Mesenchymal stem cell (in vitro differentiated cells and primary cell): ENCODE data around the gene BIK.

Experiments used
- DNase-seq: peaks from one replicate; pipeline ENCODE4 v3.0.0-alpha.2; 2013
- H2AFZ ChIP-seq: one replicate; pipeline ENCODE4 v1.6.1; 2013; ENCODE audit warnings: low read depth, mild to moderate bottlenecking, control low read depth, inconsistent platforms, low read length, moderate library complexity
- H2AK5ac ChIP-seq: 2 replicates; pipeline ENCODE4 v1.6.1; 2013; ENCODE audit warnings: low read length, moderate library complexity, mild to moderate bottlenecking, inconsistent platforms; ENCODE audit not compliant: severe bottlenecking
- H2BK120ac ChIP-seq: one replicate; pipeline ENCODE4 v1.6.1; 2013; ENCODE audit warnings: low read depth, mild to moderate bottlenecking, inconsistent platforms, low read length, moderate library complexity
- H2BK12ac ChIP-seq, 2 experiments: one replicate each; pipeline ENCODE4 v1.6.1; 2013; ENCODE audit warnings: inconsistent platforms in 2 of 2, low read length in 2 of 2, mild to moderate bottlenecking in 2 of 2, moderate library complexity in 2 of 2, control low read depth in 1 of 2
- H2BK15ac ChIP-seq: one replicate; pipeline ENCODE4 v1.6.1; 2013; ENCODE audit warnings: mild to moderate bottlenecking, low read depth, inconsistent platforms; ENCODE audit not compliant: poor library complexity, severe bottlenecking
- H2BK5ac ChIP-seq: 2 replicates; pipeline ENCODE4 v1.6.1; 2013; ENCODE audit warnings: low read depth, mild to moderate bottlenecking, low read length, control low read depth, inconsistent platforms; ENCODE audit not compliant: poor library complexity, severe bottlenecking
- H3K14ac ChIP-seq, 2 experiments: one replicate each; pipeline ENCODE4 v1.6.1; 2013; ENCODE audit warnings: inconsistent platforms in 2 of 2, low read length in 2 of 2, control low read depth in 1 of 2, mild to moderate bottlenecking in 1 of 2, moderate library complexity in 1 of 2
- H3K18ac ChIP-seq, 2 experiments: one replicate each; pipeline ENCODE4 v1.6.1; 2013; ENCODE audit warnings: inconsistent platforms in 2 of 2, low read length in 2 of 2, control low read depth in 1 of 2, low read depth in 1 of 2, mild to moderate bottlenecking in 1 of 2
- H3K23ac ChIP-seq, 2 experiments: one replicate each; pipeline ENCODE4 v1.6.1; 2013; ENCODE audit warnings: inconsistent platforms in 2 of 2, low read length in 2 of 2, mild to moderate bottlenecking in 2 of 2, moderate library complexity in 2 of 2, control low read depth in 1 of 2
- H3K27ac ChIP-seq: 2 replicates; pipeline ENCODE4 v1.5.1; 2013; ENCODE audit warnings: mild to moderate bottlenecking, moderate library complexity, low read length, control low read depth, inconsistent platforms; ENCODE audit not compliant: poor library complexity, severe bottlenecking
- H3K27me3 ChIP-seq, 2 experiments: 2 replicates each; pipeline versions ENCODE4 v1.6.1 to v1.7.0; 2013; ENCODE audit warnings: low read length in 2 of 2, mild to moderate bottlenecking in 2 of 2, moderate library complexity in 2 of 2, control low read depth in 1 of 2, inconsistent platforms in 1 of 2; ENCODE audit not compliant: control insufficient read depth in 1 of 2, insufficient read depth in 1 of 2
- H3K36me3 ChIP-seq, 2 experiments: 2 replicates each; pipeline versions ENCODE4 v1.6.1 to v1.7.0; 2013; ENCODE audit warnings: low read length in 2 of 2, control low read depth in 1 of 2, inconsistent platforms in 1 of 2, low read depth in 1 of 2, mild to moderate bottlenecking in 1 of 2; ENCODE audit not compliant: insufficient read depth in 2 of 2, control insufficient read depth in 1 of 2
- H3K4ac ChIP-seq, 2 experiments: one replicate each; pipeline ENCODE4 v1.6.1; 2013; ENCODE audit warnings: inconsistent platforms in 2 of 2, low read length in 2 of 2, mild to moderate bottlenecking in 2 of 2, moderate library complexity in 2 of 2, control low read depth in 1 of 2, low read depth in 1 of 2
- H3K4me1 ChIP-seq: 2 replicates; pipeline ENCODE4 v1.6.1; 2013; ENCODE audit warnings: low read depth, low read length, control low read depth; ENCODE audit not compliant: control insufficient read depth, insufficient read depth
- H3K4me2 ChIP-seq: 2 replicates; pipeline ENCODE4 v1.6.1; 2013; ENCODE audit warnings: low read length, mild to moderate bottlenecking, inconsistent platforms; ENCODE audit not compliant: poor library complexity, severe bottlenecking
- H3K4me3 ChIP-seq, 2 experiments: 2 replicates each; pipeline versions ENCODE4 v1.5.1 to v1.7.0; 2013; ENCODE audit warnings: low read length in 2 of 2, mild to moderate bottlenecking in 2 of 2, control low read depth in 1 of 2, low read depth in 1 of 2; ENCODE audit not compliant: insufficient read depth in 1 of 2
- H3K79me1 ChIP-seq: replicated peaks from 2 replicates; pipeline ENCODE4 v1.6.1; 2013; ENCODE audit warnings: mild to moderate bottlenecking, control low read depth, low read length, inconsistent platforms; ENCODE audit not compliant: poor library complexity, severe bottlenecking
- H3K9ac ChIP-seq: 2 replicates; pipeline ENCODE4 v1.7.0; 2013; ENCODE audit warnings: mild to moderate bottlenecking, low read length, moderate library complexity
- H3K9me3 ChIP-seq: 2 replicates; pipeline ENCODE4 v1.7.0; 2013; ENCODE audit warnings: mild to moderate bottlenecking, low read length; ENCODE audit not compliant: control insufficient read depth
- H4K8ac ChIP-seq: one replicate; pipeline ENCODE4 v1.6.1; 2013; ENCODE audit warnings: inconsistent platforms, mild to moderate bottlenecking, low read length, moderate library complexity
- H4K91ac ChIP-seq: one replicate; pipeline ENCODE4 v1.6.1; 2013; ENCODE audit warnings: mild to moderate bottlenecking, low read length, inconsistent platforms
- WGBS: methylation state at CpG from one replicate; pipeline ENCODE4 v1.1.7; 2013; ENCODE audit warnings: mixed read lengths; 5-methylcytosine and 5-hydroxymethylcytosine counted together

Gene BIK

DNA sequence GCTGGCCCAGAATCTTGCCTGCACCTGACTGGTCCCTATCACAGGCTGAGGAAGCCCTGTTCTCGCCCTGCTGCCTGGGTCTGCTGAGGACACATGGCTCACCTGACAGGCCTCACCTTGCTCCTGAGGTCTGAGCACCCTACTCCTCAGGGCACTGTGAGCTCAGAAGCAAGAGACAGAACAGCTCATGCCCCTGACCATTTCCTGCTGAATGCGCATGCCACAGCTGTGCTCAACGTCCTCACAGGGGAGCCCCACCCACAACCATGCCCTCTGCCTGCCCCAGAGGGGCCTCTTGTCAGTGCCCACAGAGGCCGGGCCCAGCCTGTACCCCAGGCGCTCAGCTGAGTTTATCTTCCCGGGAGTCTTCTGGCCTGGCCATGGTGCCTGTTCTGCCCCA is 38.0 kb downstream of the BIK start:
- no peak overlapping the region for H4K91ac ChIP-seq
- no peak overlapping the region for H3K18ac ChIP-seq
- WGBS: 69% methylated on average over 6 of the region's 6 CpGs
- H3K4me1 ChIP-seq: peaks cover 22% of the 10 kb centered on the region
- H3K27me3 ChIP-seq: no peaks in the 10 kb centered on the region
- H3K27ac ChIP-seq: no peak overlapping the region
- H3K23ac ChIP-seq: no peak overlapping the region
- H2BK15ac ChIP-seq: no peak overlapping the region
- H3K9ac ChIP-seq: no peak overlapping the region
- H3K36me3 ChIP-seq: no peaks in the 10 kb centered on the region
- no peaks in the 10 kb centered on the region for H3K9me3 ChIP-seq
- DNase-seq: no peak
- H2AFZ ChIP-seq: no peak overlapping the region
- H3K14ac ChIP-seq: no peak overlapping the region
- H2AK5ac ChIP-seq: peak overlapping the region; percentile 54
- H3K79me1 ChIP-seq: no peaks in the 10 kb centered on the region
- H2BK12ac ChIP-seq: no peak overlapping the region
- peak overlapping the region; percentile 39 for H4K8ac ChIP-seq
- H3K4me2 ChIP-seq: no peak overlapping the region
- no peak overlapping the region for H2BK5ac ChIP-seq
- H3K4me3 ChIP-seq: no peak overlapping the region
- no peak overlapping the region for H3K4ac ChIP-seq
- H2BK120ac ChIP-seq: no peak overlapping the region

DNA sequence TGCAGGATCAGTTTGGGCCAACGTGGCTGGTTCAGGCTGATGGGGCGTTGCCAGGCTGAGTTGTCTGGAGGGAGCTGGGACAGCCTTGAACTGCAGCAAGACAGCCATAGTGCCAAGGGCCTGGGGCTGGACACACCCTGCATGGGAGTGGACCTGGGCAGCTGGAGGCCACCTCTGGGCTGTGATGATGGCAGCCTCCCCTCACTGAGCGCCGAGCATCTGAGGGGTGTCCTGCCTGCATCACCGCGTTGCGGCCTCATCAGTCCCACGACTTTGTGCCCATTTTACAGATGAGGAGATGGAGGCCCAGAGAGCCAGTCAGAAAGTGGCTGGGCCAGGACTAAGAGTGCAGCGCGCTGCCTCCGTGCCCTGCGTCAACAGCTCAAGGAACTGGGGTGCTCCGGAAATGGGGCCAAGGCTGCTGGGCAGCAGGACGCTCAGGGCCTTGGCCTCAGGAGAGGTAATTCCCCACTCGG is 40.2 kb downstream of the BIK start:
- H3K4me3 ChIP-seq: peak overlapping the region in 1 of 2 experiments; percentile 94
- H3K27ac ChIP-seq: no peak overlapping the region
- 83% methylated on average over 15 of the region's 15 CpGs for WGBS
- H3K23ac ChIP-seq: peak overlapping the region in 1 of 2 experiments; percentile 34
- H2BK5ac ChIP-seq: no peak overlapping the region
- DNase-seq: no peak
- H4K8ac ChIP-seq: peak overlapping the region; percentile 93
- H3K9me3 ChIP-seq: no peaks in the 10 kb centered on the region
- H3K14ac ChIP-seq: peak overlapping the region in 1 of 2 experiments; percentile 23
- H3K4ac ChIP-seq: peak overlapping the region; percentile 19 to 71
- no peak overlapping the region for H2AK5ac ChIP-seq
- peak overlapping the region; percentile 58 to 67 for H3K18ac ChIP-seq
- H3K27me3 ChIP-seq: no peaks in the 10 kb centered on the region
- H2BK120ac ChIP-seq: peak overlapping the region; percentile 15
- H3K79me1 ChIP-seq: peaks cover 7% of the 10 kb centered on the region
- no peak overlapping the region for H2BK15ac ChIP-seq
- peaks cover 34% of the 10 kb centered on the region for H3K4me1 ChIP-seq
- peak overlapping the region; percentile 80 for H4K91ac ChIP-seq
- H3K4me2 ChIP-seq: peak overlapping the region; percentile 72
- H3K9ac ChIP-seq: peak overlapping the region; percentile 81
- peak overlapping the region; percentile 11 to 40 for H2BK12ac ChIP-seq
- peaks cover 6 to 14% of the 10 kb centered on the region in 2 experiments for H3K36me3 ChIP-seq
- peak overlapping the region; percentile 74 for H2AFZ ChIP-seq

DNA sequence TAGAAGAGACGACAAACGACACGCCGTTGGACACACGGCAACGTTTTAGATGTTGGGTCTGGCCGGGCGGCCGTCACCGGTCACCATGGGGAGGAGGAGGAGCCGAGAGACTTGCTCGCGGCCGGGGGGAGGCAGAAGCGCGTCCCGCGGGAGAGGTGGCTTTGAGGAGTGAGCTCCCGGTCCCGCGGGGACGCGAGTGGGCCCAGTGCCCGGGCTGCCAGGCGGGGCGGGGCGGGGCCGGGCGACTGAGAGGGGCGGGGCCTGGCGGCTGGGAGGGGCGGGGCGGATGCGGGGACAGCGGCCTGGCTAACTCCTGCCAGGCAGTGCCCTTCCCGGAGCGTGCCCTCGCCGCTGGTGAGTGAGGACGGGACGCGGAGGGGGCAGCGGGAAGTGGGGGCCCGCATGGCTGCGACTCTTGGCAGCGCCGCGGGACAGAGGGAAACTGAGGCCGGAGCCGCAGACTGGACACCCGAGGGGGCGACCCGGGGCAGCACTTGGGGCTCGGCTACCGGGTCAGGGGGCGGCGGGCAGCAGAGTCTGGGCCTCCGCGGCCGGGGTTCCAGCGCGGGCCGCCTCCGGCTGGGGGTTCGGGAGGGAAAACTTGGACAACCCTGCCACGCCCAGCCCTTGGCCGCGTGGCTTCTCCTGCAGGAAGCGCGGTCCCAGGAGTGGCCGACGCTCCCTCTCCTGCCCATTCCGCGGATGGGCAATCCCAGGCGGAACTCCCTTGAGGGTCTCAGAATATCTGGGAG is 40.9 kb downstream of the BIK start, which contains the start of gene TSPO:
Gene TSPO, plus strand, starts transcription at position 309 of the 752 bp plus-strand sequence. CDS start 7,680 bp downstream, outside the sequence.
- Histone ChIP-seq H3K14ac (peak within 1 kb of the TSS in 1 of 2 experiments; percentile 93), H2BK12ac (peak within 1 kb of the TSS; percentile 11 to 76), H3K4me3 (peak within 1 kb of the TSS; percentile 88 to 94), H4K91ac (peak within 1 kb of the TSS; percentile 97), H3K36me3 (peaks cover 10 to 20% of the 10 kb centered on the region in 2 experiments), H4K8ac (peak within 1 kb of the TSS; percentile 93), H3K4me1 (peaks cover 39% of the 10 kb centered on the region), H2BK120ac (peak within 1 kb of the TSS; percentile 89), H2AFZ (peak within 1 kb of the TSS; percentile 74), H2AK5ac (peak within 1 kb of the TSS; percentile 54), H3K4ac (peak within 1 kb of the TSS; percentile 95 to 97), H2BK15ac (peak within 1 kb of the TSS; percentile 78), H3K18ac (peak within 1 kb of the TSS; percentile 94 to 99), H3K4me2 (peak within 1 kb of the TSS; percentile 74), H3K9me3 (no peaks in the 10 kb centered on the region), H3K27me3 (no peaks in the 10 kb centered on the region), H3K9ac (peak within 1 kb of the TSS; percentile 91), H3K79me1 (peaks cover 11% of the 10 kb centered on the region), H3K27ac (peak within 1 kb of the TSS; percentile 85), H3K23ac (peak within 1 kb of the TSS in 1 of 2 experiments; percentile 67), H2BK5ac (no peak within 1 kb of the TSS)
- DNase-seq: peak; percentile 52
- WGBS: 9% methylated on average over 59 of the region's 75 CpGs

DNA sequence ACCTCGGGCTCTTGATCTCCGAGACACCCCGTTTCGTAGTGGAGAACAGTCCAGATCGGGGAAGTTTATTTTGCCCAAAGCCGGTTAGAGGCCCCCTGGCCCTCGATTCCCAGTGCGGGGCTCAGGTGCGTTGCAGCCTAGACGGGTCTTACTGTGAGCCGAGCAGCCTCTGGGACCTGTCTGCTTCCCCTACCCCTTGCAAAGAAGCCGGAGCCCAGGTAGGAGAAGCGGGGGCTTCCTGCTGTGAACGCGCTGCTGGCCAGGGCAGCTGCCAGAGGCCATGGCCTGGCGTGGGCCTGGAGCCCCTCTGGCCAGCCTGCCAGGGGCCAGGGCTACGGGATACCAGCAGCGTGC is 41.4 kb downstream of the BIK start:
- H4K91ac ChIP-seq: peak overlapping the region; percentile 53
- peak overlapping the region; percentile 54 for H2AK5ac ChIP-seq
- H2BK12ac ChIP-seq: peak overlapping the region in 1 of 2 experiments; percentile 76
- peak overlapping the region; percentile 74 for H3K4me2 ChIP-seq
- H2BK120ac ChIP-seq: no peak overlapping the region
- peak overlapping the region; percentile 85 for H3K27ac ChIP-seq
- H3K27me3 ChIP-seq: no peaks in the 10 kb centered on the region
- H3K79me1 ChIP-seq: peaks cover 13% of the 10 kb centered on the region
- H4K8ac ChIP-seq: peak overlapping the region; percentile 87
- H3K9ac ChIP-seq: peak overlapping the region; percentile 91
- H3K4me1 ChIP-seq: peaks cover 41% of the 10 kb centered on the region
- no peak overlapping the region for H2BK5ac ChIP-seq
- no peak for DNase-seq
- 69% methylated on average over 18 of the region's 18 CpGs for WGBS
- peak overlapping the region; percentile 88 to 94 for H3K4me3 ChIP-seq
- H3K18ac ChIP-seq: peak overlapping the region; percentile 60 to 99
- H2AFZ ChIP-seq: no peak overlapping the region
- H3K14ac ChIP-seq: peak overlapping the region in 1 of 2 experiments; percentile 81
- peaks cover 10 to 26% of the 10 kb centered on the region in 2 experiments for H3K36me3 ChIP-seq
- no peaks in the 10 kb centered on the region for H3K9me3 ChIP-seq
- peak overlapping the region; percentile 95 to 97 for H3K4ac ChIP-seq
- H2BK15ac ChIP-seq: peak overlapping the region; percentile 78
- peak overlapping the region in 1 of 2 experiments; percentile 18 for H3K23ac ChIP-seq
